ENCODE data around the gene ATP5MG.

Gene ATP5MG

DNA sequence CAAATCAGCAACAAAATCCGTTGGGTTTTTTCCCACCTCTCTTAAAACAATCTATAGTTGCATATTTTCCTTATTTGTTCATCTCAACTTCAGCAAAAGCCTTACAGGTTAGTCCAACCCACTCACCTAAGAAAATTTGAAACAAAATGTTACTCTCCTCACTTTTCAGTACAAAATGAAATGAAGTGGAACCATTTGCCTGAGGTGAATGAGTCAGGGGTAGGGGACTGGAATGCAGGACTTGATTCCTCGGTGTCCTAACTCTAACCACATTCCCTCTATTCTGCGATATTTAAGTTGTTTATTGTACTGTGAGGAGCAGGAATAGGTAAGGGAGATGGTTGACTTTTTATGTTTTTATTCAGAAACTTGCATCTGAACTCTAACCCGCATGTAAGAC, 16.4 kb downstream of the ATP5MG start:
- TF ChIP-seq EZH2 (IDR thresholded peaks at IDR 0.05; ENCODE audit: borderline replicate concordance, low read length), result no peak
- TF ChIP-seq, protein P1, sequence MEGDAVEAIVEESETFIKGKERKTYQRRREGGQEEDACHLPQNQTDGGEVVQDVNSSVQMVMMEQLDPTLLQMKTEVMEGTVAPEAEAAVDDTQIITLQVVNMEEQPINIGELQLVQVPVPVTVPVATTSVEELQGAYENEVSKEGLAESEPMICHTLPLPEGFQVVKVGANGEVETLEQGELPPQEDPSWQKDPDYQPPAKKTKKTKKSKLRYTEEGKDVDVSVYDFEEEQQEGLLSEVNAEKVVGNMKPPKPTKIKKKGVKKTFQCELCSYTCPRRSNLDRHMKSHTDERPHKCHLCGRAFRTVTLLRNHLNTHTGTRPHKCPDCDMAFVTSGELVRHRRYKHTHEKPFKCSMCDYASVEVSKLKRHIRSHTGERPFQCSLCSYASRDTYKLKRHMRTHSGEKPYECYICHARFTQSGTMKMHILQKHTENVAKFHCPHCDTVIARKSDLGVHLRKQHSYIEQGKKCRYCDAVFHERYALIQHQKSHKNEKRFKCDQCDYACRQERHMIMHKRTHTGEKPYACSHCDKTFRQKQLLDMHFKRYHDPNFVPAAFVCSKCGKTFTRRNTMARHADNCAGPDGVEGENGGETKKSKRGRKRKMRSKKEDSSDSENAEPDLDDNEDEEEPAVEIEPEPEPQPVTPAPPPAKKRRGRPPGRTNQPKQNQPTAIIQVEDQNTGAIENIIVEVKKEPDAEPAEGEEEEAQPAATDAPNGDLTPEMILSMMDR (IDR thresholded peaks at IDR 0.05; ENCODE audit: low read length), result no peak
- Histone ChIP-seq H3K79me2 (ENCODE audit: insufficient read depth, low read length) (no peaks in the 10 kb centered on the region), H2AFZ (ENCODE audit: low read length) (no peak overlapping the region), H3K27ac (ENCODE audit: low read depth, low read length, poor library complexity, severe bottlenecking) (no peak overlapping the region), H3K27me3 (ENCODE audit: insufficient read depth, low read length) (no peaks in the 10 kb centered on the region), H4K20me1 (ENCODE audit: insufficient read depth, low read length) (no peaks in the 10 kb centered on the region), H3K9ac (ENCODE audit: low read length) (no peak overlapping the region), H3K9me3 (ENCODE audit: low read length) (no peaks in the 10 kb centered on the region), H3K36me3 (ENCODE audit: insufficient read depth, low read length) (no peaks in the 10 kb centered on the region), H3K4me1 (ENCODE audit: insufficient read depth, low read length, severe bottlenecking) (no peaks in the 10 kb centered on the region), H3K4me2 (ENCODE audit: low read length) (no peak overlapping the region), H3K9me2 (ENCODE audit: low read depth, low read length) (no peaks in the 10 kb centered on the region), H3F3A (ENCODE audit: insufficient read depth, low read length) (no peaks in the 10 kb centered on the region), H3K4me3 (ENCODE audit: low read depth, low read length, poor library complexity, severe bottlenecking) (no peak overlapping the region)

DNA sequence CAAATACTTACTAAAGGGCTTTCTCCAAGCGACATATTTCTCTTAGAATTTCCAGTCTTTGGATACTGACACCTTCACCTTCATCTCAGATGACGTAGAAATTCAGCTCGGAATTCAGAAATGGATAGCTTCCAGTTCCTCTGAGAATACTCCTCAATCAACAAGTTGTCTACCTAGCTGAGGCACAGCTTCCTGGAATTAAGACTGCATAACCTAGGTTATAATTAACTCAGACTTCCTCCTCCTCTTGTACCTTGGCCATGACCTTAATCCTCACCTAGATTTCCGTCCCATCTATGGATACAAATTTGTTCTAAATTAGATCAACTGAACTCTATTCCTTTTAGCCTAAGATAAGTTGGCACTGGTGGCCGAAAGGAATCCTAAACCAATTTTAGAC, 17.4 kb downstream of the ATP5MG start:
- Histone ChIP-seq H3K36me3 (ENCODE audit: insufficient read depth, low read length) (no peaks in the 10 kb centered on the region), H3K4me3 (ENCODE audit: low read depth, low read length, poor library complexity, severe bottlenecking) (no peak overlapping the region), H3K27ac (ENCODE audit: low read depth, low read length, poor library complexity, severe bottlenecking) (no peak overlapping the region), H3K27me3 (ENCODE audit: insufficient read depth, low read length) (no peaks in the 10 kb centered on the region), H3K79me2 (ENCODE audit: insufficient read depth, low read length) (no peaks in the 10 kb centered on the region), H4K20me1 (ENCODE audit: insufficient read depth, low read length) (no peaks in the 10 kb centered on the region), H3K9me3 (ENCODE audit: low read length) (no peaks in the 10 kb centered on the region), H3K4me2 (ENCODE audit: low read length) (no peak overlapping the region), H2AFZ (ENCODE audit: low read length) (no peak overlapping the region), H3F3A (ENCODE audit: insufficient read depth, low read length) (no peaks in the 10 kb centered on the region), H3K9ac (ENCODE audit: low read length) (no peak overlapping the region), H3K4me1 (ENCODE audit: insufficient read depth, low read length, severe bottlenecking) (no peaks in the 10 kb centered on the region), H3K9me2 (ENCODE audit: low read depth, low read length) (no peaks in the 10 kb centered on the region)
- no peak for TF ChIP-seq EZH2 (IDR thresholded peaks at IDR 0.05; ENCODE audit: borderline replicate concordance, low read length)
- TF ChIP-seq, protein P1 (IDR thresholded peaks at IDR 0.05; ENCODE audit: low read length), result no peak

DNA sequence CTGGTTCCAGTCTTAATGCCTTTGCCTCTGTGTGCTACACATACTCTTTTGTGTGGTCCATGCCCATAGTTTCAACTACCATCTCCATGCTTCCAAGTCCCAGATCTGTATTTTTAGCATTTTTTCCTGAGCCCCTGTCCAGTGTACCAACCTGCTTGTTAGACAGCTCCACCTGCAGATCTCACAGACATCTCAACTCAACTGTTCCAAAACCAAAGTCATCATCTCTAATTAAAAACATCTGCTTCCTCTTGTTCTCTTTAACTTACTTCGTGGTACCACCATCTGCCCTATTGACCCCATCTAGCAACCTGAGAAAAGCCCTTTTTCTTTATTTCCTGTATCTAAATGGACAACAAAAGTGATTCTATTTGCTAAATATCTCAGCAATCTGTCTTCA, 26.3 kb downstream of the ATP5MG start:
- no peak for TF ChIP-seq EZH2 (IDR thresholded peaks at IDR 0.05; ENCODE audit: borderline replicate concordance, low read length)
- TF ChIP-seq, protein P1 (IDR thresholded peaks at IDR 0.05; ENCODE audit: low read length), result no peak
- Histone ChIP-seq H3K79me2 (ENCODE audit: insufficient read depth, low read length) (no peaks in the 10 kb centered on the region), H3K27me3 (ENCODE audit: insufficient read depth, low read length) (no peaks in the 10 kb centered on the region), H3K9me3 (ENCODE audit: low read length) (no peaks in the 10 kb centered on the region), H2AFZ (ENCODE audit: low read length) (no peak overlapping the region), H4K20me1 (ENCODE audit: insufficient read depth, low read length) (no peaks in the 10 kb centered on the region), H3K9me2 (ENCODE audit: low read depth, low read length) (no peaks in the 10 kb centered on the region), H3K36me3 (ENCODE audit: insufficient read depth, low read length) (no peaks in the 10 kb centered on the region), H3K9ac (ENCODE audit: low read length) (no peak overlapping the region), H3K4me3 (ENCODE audit: low read depth, low read length, poor library complexity, severe bottlenecking) (no peak overlapping the region), H3K4me1 (ENCODE audit: insufficient read depth, low read length, severe bottlenecking) (no peaks in the 10 kb centered on the region), H3K27ac (ENCODE audit: low read depth, low read length, poor library complexity, severe bottlenecking) (no peak overlapping the region), H3F3A (ENCODE audit: insufficient read depth, low read length) (no peaks in the 10 kb centered on the region), H3K4me2 (ENCODE audit: low read length) (no peak overlapping the region)

All from OCI-LY1 (cell line).